ENCODE data around the gene C7orf25. TPM values are rescaled to one million over a fixed set of nuclear protein-coding genes. Genes with fewer than 3 reads are reported as not detected.
"Not testable (repeated sequence)": the region's sequence is repeated elsewhere in the genome, so short reads cannot be mapped to it uniquely, and the experiment has no call there.

The C7orf25 gene
- total and polyA plus RNA-seq, 12 donors, result 2.6 to 10.4 (median 7.1) TPM

DNA sequence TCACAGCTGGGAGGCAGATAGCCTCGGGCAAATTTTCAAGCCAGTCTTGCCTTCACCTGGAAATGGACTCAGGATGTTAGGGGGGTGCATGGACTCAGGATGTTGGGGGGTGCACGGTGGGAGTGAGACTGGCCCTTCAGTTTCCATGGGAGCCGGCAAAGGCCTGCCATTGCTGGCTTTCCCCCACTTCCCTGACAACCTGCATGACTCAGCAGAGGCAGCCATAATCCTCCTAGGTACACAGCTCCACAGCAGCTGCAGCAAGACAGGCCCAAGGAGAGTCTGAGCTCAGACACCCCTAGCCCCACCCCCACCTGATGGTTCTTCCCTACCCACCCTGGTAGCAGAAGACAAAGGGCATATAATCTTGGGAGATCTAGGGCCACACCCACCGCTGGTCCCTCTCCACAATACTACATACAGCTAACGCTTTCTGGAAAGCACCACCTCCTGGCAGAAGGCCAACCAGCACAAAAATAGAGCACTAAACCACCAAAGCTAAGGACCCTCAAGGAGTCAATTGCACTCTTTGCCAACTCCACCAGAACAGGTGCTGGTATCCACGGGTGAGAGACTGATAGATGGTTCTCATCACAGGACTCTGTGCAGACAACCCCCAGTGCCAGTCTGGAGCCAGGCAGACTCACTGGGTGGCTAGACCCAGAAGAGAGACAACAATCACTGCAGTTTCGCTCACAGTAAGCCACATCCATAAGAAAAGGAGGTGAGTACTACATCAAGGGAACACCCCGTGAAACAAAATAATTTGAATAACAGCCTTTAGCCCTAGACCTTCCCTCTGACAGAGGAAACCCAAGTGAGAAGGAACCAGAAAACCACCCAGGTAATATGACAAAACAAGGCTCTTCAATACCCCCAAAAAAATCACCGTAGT is 18.3 kb downstream of the C7orf25 start:
- DNase-seq, result no peak
- intact Hi-C loops (cut with DNase I), result no loop called here
- Histone ChIP-seq H3K9me3 (replicated peaks in 1 of 3) (no peaks in the 10 kb centered on the region), H3K27ac (no peak overlapping the region), H3K36me3 (replicated peaks in 1 of 2) (no peaks in the 10 kb centered on the region), H3K27me3 (no peaks in the 10 kb centered on the region), H3K4me3 (no peak overlapping the region), H3K4me1 (replicated peaks in 1 of 2) (peaks cover 0 to 4% of the 10 kb centered on the region in 2 donors)
- TF ChIP-seq, protein P1, sequence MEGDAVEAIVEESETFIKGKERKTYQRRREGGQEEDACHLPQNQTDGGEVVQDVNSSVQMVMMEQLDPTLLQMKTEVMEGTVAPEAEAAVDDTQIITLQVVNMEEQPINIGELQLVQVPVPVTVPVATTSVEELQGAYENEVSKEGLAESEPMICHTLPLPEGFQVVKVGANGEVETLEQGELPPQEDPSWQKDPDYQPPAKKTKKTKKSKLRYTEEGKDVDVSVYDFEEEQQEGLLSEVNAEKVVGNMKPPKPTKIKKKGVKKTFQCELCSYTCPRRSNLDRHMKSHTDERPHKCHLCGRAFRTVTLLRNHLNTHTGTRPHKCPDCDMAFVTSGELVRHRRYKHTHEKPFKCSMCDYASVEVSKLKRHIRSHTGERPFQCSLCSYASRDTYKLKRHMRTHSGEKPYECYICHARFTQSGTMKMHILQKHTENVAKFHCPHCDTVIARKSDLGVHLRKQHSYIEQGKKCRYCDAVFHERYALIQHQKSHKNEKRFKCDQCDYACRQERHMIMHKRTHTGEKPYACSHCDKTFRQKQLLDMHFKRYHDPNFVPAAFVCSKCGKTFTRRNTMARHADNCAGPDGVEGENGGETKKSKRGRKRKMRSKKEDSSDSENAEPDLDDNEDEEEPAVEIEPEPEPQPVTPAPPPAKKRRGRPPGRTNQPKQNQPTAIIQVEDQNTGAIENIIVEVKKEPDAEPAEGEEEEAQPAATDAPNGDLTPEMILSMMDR (IDR thresholded peaks at IDR 0.05), result no peak
- no peak for TF ChIP-seq POLR2A (IDR thresholded peaks at IDR 0.05)
- WGBS, 4 donors, result 82 to 88% (median 86%) methylated on average over 7 to 9 of the region's 9 CpGs

DNA sequence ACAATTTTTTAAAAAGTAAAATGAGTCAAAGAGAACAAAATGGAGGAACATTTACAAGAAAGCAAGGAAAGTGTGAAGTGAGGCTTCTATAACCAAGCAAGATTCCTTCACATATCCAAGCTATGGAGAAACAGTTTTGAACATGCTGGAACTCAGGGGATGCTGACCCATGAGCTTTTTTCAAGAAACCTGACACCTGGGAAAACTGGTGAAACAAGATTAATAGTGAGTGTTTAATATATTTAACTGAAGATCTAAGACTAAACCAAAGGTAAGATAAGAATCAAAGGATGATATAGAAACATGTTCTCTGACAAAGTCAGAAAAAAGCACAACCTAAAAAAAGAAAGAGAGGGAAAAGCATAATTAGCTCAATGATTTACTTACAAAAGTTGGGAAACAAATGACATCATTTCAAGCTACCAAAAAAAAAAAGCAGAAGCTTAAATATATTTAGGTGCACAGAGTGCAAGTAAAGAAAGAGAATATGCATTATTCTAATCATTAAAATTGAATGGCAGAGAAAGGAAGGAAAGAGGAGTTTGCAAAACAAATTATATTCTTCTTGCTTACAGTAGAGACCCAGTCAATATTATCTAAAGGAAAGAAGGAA is 24.9 kb downstream of the C7orf25 start:
- Histone ChIP-seq H3K4me1 (replicated peaks in 1 of 2) (peaks cover 4 to 15% of the 10 kb centered on the region in 2 donors), H3K27ac (peak overlapping the region in 4 of 5 donors; percentile 7 to 94 (median 78)), H3K4me3 (peak overlapping the region in 1 of 4 donors; percentile 65), H3K36me3 (replicated peaks in 1 of 2) (no peaks in the 10 kb centered on the region), H3K27me3 (no peaks in the 10 kb centered on the region), H3K9me3 (replicated peaks in 1 of 3) (no peaks in the 10 kb centered on the region)
- intact Hi-C loops (cut with DNase I), result no loop called here
- TF ChIP-seq, protein P1 (IDR thresholded peaks at IDR 0.05), result no peak
- no peak for TF ChIP-seq POLR2A (IDR thresholded peaks at IDR 0.05)
- DNase-seq, result no peak

GRCh38 chr7:42886129-42886528 is 25.7 kb downstream of the C7orf25 start:
- no peak for DNase-seq
- intact Hi-C loops (cut with DNase I), result no loop called here
- 69 to 98% (median 84%) methylated on average over 2 of the region's 2 CpGs for WGBS, 4 donors
- no peaks in the 10 kb centered on the region for H3K9me3 ChIP-seq (replicated peaks in 1 of 3)
- no peak overlapping the region for H3K4me3 ChIP-seq
- peaks cover 4 to 15% of the 10 kb centered on the region in 2 donors for H3K4me1 ChIP-seq (replicated peaks in 1 of 2)
- no peaks in the 10 kb centered on the region for H3K36me3 ChIP-seq (replicated peaks in 1 of 2)
- TF ChIP-seq POLR2A (IDR thresholded peaks at IDR 0.05), result no peak
- TF ChIP-seq, protein P1 (IDR thresholded peaks at IDR 0.05), result peak in 5 of 6 experiments; percentile 22 to 42 (median 36)
- H3K27ac ChIP-seq, result peak overlapping the region in 1 of 5 donors; percentile 93
- no peaks in the 10 kb centered on the region for H3K27me3 ChIP-seq

- H3K27me3 ChIP-seq; H3K36me3 ChIP-seq (replicated peaks in 1 of 2); H3K9me3 ChIP-seq (replicated peaks in 1 of 3); H3K27ac ChIP-seq; DNase-seq; H3K4me3 ChIP-seq; intact Hi-C loops (cut with DNase I): not testable (repeated sequence)
- 92 to 98% (median 96%) methylated on average over 8 of the region's 8 CpGs for WGBS, 4 donors
- peaks cover 4 to 15% of the 10 kb centered on the region in 2 donors for H3K4me1 ChIP-seq (replicated peaks in 1 of 2)
Measured at GRCh38 chr7:42885183-42885582, 26.7 kb downstream of the C7orf25 start.
